K562 (cell line): ENCODE results near the gene CEP76. TPM values are rescaled to one million over a fixed set of nuclear protein-coding genes. Genes with fewer than 3 reads are reported as not detected.
A peak's percentile ranks its signal among the peaks of the same experiment; 100 is the strongest.

Experiments
- CC2D1A ChIP-seq: fragments of 450-650 bp; IDR thresholded peaks from 2 replicates; pipeline ENCODE4 v1.6.1; 2017; ENCODE audit warnings: mild to moderate bottlenecking
- CEBPG ChIP-seq, 3 experiments: fragments of 200-800 bp in 1 of 3; sonication (Bioruptor generic) in 1 of 3; sonication (generic) in 1 of 3; formaldehyde crosslinking in 1 of 3; IDR thresholded peaks in 2 of 3; conservative IDR thresholded peaks in 1 of 3; 2 replicates each; pipeline versions ENCODE4 v1.6.1 to v1.8.0; 2016 to 2022; ENCODE audit warnings: missing compliant biosample characterization in 2 of 3, missing genetic modification characterization in 2 of 3, mild to moderate bottlenecking in 1 of 3, missing genetic modification reagents in 1 of 3
- ELF2 ChIP-seq: fragments of 250-450 bp; sonication (Bioruptor Pico); IDR thresholded peaks from 2 replicates; pipeline ENCODE4 v1.5.0; 2021; ENCODE audit warnings: mild to moderate bottlenecking
- EWSR1 ChIP-seq: fragments of 450-650 bp; IDR thresholded peaks from 2 replicates; pipeline ENCODE4 v1.6.1; 2018; ENCODE audit warnings: borderline replicate concordance, mild to moderate bottlenecking, low read depth, moderate library complexity; ENCODE audit not compliant: partially characterized antibody
- IRF2 ChIP-seq: sonication (generic); formaldehyde crosslinking; IDR thresholded peaks from 2 replicates; pipeline ENCODE4 v1.8.1; 2022; ENCODE audit warnings: mild to moderate bottlenecking, missing genetic modification reagents
- POLR3G ChIP-seq: IDR thresholded peaks from 2 replicates; pipeline ENCODE4 v1.6.1; 2011; ENCODE audit not compliant: insufficient read length, insufficient replicate concordance; ENCODE audit errors: extremely low read depth
- SRSF9 ChIP-seq: fragments of 200-400 bp; formaldehyde crosslinking; IDR thresholded peaks from 2 replicates; pipeline ENCODE4 v1.6.1; 2017; ENCODE audit warnings: low read depth, low read length, borderline replicate concordance
- TRIM28 ChIP-seq: fragments of 450-650 bp; IDR thresholded peaks from 2 replicates; pipeline ENCODE4 v1.6.1; 2017
- ZNF175 ChIP-seq: fragments of 200-800 bp; sonication (Bioruptor generic); IDR thresholded peaks from 2 replicates; pipeline ENCODE4 v1.6.1; 2016; ENCODE audit warnings: low read depth, mild to moderate bottlenecking, missing genetic modification characterization, missing compliant biosample characterization
- ZNF24 ChIP-seq: fragments of 450-650 bp; IDR thresholded peaks from 2 replicates; pipeline ENCODE4 v1.6.1; 2016
- polyA plus RNA-seq, 8 experiments: library from polyadenylated mRNA; depleted of rRNA in 4 of 8; stranded (reverse) in 5 of 8; unstranded in 3 of 8; fragments of >200 nt; fragmentation: Nextera tagmentation in 2 of 8; fragmentation: Illumina TruSeq in 1 of 8; extraction: Ambion mirVana in 2 of 8; extraction: Trizol in 1 of 8; gene quantifications; 2 replicates each; pipeline versions ENCODE4 v1.2.1 to v1.2.3, GENCODE V29; 2011 to 2014; ENCODE audit warnings: inconsistent platforms in 1 of 8, missing spikeins in 1 of 8
- total RNA-seq, 7 experiments: library from RNA; depleted of rRNA in 6 of 7; stranded (reverse); fragments of >200 nt in 6 of 7; fragmentation: Illumina TruSeq in 2 of 7; extraction: Trizol in 2 of 7; gene quantifications; 2 replicates each; pipeline versions ENCODE4 v1.2.1 to v1.2.3, GENCODE V29; 2011 to 2021; ENCODE audit warnings: low replicate concordance in 1 of 7
- TF ChIP-seq, protein P1 (sequence below): sonication (generic); formaldehyde crosslinking; IDR thresholded peaks from 2 replicates; pipeline ENCODE4 v1.8.0; 2022; ENCODE audit warnings: mild to moderate bottlenecking, missing genetic modification reagents
- TF ChIP-seq, protein P2 (sequence below): fragments of 250-450 bp; sonication (Bioruptor Pico); IDR thresholded peaks from 2 replicates; pipeline ENCODE4 v1.4.0; 2020; ENCODE audit warnings: mild to moderate bottlenecking
- TF ChIP-seq, protein P3 (sequence below): fragments of 450-650 bp; IDR thresholded peaks from 2 replicates; pipeline ENCODE4 v1.6.1; 2016; ENCODE audit warnings: mild to moderate bottlenecking
- TF ChIP-seq, protein P4 (sequence below): fragments of 200-800 bp; sonication (Bioruptor generic); IDR thresholded peaks from 2 replicates; pipeline ENCODE4 v1.6.1; 2016; ENCODE audit warnings: missing genetic modification characterization, missing compliant biosample characterization

The CEP76 gene
- total and polyA plus RNA-seq, 9 of the 15 experiments (the other 6 are each of a cell fraction or from before 2014, with no cell fraction given): 5.3 to 27.3 (median 19.3) TPM

DNA sequence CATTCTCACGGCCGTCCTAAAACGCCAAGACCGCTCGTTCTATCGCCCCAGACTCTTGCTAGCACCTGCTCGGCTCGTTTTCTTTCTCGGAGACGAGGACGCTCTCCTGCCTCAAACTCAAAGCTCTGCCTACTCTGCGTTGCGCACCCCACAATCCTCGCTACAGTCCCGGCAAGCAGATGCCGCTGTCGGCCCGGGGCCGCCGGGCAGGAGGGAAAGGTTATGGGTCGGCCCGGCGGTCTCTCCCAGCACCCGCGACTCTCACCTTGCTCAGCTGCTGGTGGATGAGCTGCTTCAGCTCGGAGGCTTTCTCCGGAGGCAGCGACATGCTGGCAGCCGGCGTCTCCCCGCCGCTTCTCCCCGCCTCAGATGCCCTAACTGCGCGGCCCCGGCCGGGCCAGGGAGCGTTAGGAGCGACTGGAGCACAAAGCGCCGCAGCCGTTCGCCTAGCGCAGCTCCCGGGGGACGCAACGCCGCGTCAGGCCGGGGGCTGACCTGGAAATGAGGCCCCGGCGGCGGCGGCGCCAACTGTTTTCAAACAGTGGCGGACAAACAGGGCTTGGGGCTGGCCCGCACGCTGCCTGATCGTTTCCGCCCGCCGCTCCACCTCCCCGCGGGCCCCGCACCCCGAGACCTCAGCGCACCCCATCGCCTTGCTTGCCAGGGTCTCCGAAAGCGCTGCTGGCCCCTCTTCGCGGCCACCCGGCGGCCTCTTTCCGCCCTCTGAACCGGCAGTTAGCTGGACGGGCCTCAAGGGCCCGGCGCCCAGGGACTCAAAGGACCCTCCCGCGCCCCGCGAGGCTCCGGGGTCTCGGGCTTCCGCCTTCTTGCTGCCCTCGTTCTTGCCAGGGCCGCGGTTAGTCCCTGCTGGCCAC lies at the start of gene CEP76, which contains the start of gene PSMG2 (continued):
- TF ChIP-seq, protein P1, sequence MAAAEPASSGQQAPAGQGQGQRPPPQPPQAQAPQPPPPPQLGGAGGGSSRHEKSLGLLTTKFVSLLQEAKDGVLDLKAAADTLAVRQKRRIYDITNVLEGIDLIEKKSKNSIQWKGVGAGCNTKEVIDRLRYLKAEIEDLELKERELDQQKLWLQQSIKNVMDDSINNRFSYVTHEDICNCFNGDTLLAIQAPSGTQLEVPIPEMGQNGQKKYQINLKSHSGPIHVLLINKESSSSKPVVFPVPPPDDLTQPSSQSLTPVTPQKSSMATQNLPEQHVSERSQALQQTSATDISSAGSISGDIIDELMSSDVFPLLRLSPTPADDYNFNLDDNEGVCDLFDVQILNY (CRISPR knock-in tag): 0 out of 2 replicates have a peak, but pooled peaks have one; percentile 61
- TF ChIP-seq IRF2 (no peak), ZNF24 (no peak; the same call in 1 of the 2 replicates), ZNF175 (CRISPR knock-in tag) (no peak), ELF2 (peak; percentile 93), EWSR1 (no peak), SRSF9 (no peak), TRIM28 (no peak), CC2D1A (no peak), POLR3G (no peak), CEBPG (CRISPR knock-in tag; IDR thresholded peaks at IDR 0.05) (no peak), CEBPG (tag; conservative IDR thresholded peaks at IDR 0.05 in 1 of 2, IDR thresholded peaks at IDR 0.05 in 1 of 2) (no peak)
- TF ChIP-seq, protein P2, sequence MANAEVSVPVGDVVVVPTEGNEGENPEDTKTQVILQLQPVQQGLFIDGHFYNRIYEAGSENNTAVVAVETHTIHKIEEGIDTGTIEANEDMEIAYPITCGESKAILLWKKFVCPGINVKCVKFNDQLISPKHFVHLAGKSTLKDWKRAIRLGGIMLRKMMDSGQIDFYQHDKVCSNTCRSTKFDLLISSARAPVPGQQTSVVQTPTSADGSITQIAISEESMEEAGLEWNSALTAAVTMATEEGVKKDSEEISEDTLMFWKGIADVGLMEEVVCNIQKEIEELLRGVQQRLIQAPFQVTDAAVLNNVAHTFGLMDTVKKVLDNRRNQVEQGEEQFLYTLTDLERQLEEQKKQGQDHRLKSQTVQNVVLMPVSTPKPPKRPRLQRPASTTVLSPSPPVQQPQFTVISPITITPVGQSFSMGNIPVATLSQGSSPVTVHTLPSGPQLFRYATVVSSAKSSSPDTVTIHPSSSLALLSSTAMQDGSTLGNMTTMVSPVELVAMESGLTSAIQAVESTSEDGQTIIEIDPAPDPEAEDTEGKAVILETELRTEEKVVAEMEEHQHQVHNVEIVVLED (CRISPR knock-in tag): peak; percentile 85
- TF ChIP-seq, protein P3, sequence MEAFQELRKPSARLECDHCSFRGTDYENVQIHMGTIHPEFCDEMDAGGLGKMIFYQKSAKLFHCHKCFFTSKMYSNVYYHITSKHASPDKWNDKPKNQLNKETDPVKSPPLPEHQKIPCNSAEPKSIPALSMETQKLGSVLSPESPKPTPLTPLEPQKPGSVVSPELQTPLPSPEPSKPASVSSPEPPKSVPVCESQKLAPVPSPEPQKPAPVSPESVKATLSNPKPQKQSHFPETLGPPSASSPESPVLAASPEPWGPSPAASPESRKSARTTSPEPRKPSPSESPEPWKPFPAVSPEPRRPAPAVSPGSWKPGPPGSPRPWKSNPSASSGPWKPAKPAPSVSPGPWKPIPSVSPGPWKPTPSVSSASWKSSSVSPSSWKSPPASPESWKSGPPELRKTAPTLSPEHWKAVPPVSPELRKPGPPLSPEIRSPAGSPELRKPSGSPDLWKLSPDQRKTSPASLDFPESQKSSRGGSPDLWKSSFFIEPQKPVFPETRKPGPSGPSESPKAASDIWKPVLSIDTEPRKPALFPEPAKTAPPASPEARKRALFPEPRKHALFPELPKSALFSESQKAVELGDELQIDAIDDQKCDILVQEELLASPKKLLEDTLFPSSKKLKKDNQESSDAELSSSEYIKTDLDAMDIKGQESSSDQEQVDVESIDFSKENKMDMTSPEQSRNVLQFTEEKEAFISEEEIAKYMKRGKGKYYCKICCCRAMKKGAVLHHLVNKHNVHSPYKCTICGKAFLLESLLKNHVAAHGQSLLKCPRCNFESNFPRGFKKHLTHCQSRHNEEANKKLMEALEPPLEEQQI: no peak
- TF ChIP-seq, protein P4, sequence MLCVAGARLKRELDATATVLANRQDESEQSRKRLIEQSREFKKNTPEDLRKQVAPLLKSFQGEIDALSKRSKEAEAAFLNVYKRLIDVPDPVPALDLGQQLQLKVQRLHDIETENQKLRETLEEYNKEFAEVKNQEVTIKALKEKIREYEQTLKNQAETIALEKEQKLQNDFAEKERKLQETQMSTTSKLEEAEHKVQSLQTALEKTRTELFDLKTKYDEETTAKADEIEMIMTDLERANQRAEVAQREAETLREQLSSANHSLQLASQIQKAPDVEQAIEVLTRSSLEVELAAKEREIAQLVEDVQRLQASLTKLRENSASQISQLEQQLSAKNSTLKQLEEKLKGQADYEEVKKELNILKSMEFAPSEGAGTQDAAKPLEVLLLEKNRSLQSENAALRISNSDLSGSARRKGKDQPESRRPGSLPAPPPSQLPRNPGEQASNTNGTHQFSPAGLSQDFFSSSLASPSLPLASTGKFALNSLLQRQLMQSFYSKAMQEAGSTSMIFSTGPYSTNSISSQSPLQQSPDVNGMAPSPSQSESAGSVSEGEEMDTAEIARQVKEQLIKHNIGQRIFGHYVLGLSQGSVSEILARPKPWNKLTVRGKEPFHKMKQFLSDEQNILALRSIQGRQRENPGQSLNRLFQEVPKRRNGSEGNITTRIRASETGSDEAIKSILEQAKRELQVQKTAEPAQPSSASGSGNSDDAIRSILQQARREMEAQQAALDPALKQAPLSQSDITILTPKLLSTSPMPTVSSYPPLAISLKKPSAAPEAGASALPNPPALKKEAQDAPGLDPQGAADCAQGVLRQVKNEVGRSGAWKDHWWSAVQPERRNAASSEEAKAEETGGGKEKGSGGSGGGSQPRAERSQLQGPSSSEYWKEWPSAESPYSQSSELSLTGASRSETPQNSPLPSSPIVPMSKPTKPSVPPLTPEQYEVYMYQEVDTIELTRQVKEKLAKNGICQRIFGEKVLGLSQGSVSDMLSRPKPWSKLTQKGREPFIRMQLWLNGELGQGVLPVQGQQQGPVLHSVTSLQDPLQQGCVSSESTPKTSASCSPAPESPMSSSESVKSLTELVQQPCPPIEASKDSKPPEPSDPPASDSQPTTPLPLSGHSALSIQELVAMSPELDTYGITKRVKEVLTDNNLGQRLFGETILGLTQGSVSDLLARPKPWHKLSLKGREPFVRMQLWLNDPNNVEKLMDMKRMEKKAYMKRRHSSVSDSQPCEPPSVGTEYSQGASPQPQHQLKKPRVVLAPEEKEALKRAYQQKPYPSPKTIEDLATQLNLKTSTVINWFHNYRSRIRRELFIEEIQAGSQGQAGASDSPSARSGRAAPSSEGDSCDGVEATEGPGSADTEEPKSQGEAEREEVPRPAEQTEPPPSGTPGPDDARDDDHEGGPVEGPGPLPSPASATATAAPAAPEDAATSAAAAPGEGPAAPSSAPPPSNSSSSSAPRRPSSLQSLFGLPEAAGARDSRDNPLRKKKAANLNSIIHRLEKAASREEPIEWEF: 0 out of 2 replicates have a peak, but pooled peaks have one; percentile 8
